TTC549 (cell line): Measurements from ENCODE around the gene CRYM.
"Not testable (repeated sequence)": the region's sequence is repeated elsewhere in the genome, so short reads cannot be mapped to it uniquely, and the experiment has no call there.

Experiments
- FAIRE-seq: peaks from 2 replicates; lab custom pipeline; 2012; peaks lifted over from hg19 to GRCh38; lab: Jason Lieb, UNC

The CRYM gene

GRCh38 chr16:21277927-21278706, at the start of gene CRYM:
CRYM (minus strand) TSS chr16:21278290; CDS start chr16:21278251, 39 bp downstream.
- no peak for FAIRE-seq

GRCh38 chr16:21327046-21327445, 49.0 kb upstream of the CRYM start:
- FAIRE-seq: no peak

GRCh38 chr16:21326459-21326858, 48.4 kb upstream of the CRYM start:
- no peak for FAIRE-seq

GRCh38 chr16:21324267-21324666, 46.2 kb upstream of the CRYM start:
- FAIRE-seq: no peak

GRCh38 chr16:21322251-21322650, 44.2 kb upstream of the CRYM start:
- not testable (repeated sequence) for FAIRE-seq

GRCh38 chr16:21321736-21322135, 43.6 kb upstream of the CRYM start:
- no peak for FAIRE-seq

- FAIRE-seq: no peak
Measured at GRCh38 chr16:21314339-21314738, 36.2 kb upstream of the CRYM start.

- not testable (repeated sequence) for FAIRE-seq
Measured at GRCh38 chr16:21312863-21313372, 34.8 kb upstream of the CRYM start.

- not testable (repeated sequence) for FAIRE-seq
Measured at GRCh38 chr16:21312046-21312445, 34.0 kb upstream of the CRYM start.

- FAIRE-seq: not testable (repeated sequence)
Measured at GRCh38 chr16:21306712-21307111, 28.6 kb upstream of the CRYM start.

GRCh38 chr16:21302898-21303528, 24.9 kb upstream of the CRYM start:
- no peak for FAIRE-seq

GRCh38 chr16:21302454-21302853, 24.4 kb upstream of the CRYM start:
- no peak for FAIRE-seq

- FAIRE-seq: no peak
Measured at GRCh38 chr16:21301895-21302291, 23.8 kb upstream of the CRYM start.

- FAIRE-seq: no peak
Measured at GRCh38 chr16:21301168-21301894, 23.2 kb upstream of the CRYM start.

GRCh38 chr16:21300309-21301167, 22.4 kb upstream of the CRYM start:
- FAIRE-seq: peak; percentile 93

GRCh38 chr16:21289789-21290188, 11.7 kb upstream of the CRYM start:
- not testable (repeated sequence) for FAIRE-seq

- no peak for FAIRE-seq
Measured at GRCh38 chr16:21285314-21285713, 7.2 kb upstream of the CRYM start.

- no peak for FAIRE-seq
Measured at GRCh38 chr16:21284414-21284813, 6.3 kb upstream of the CRYM start.

GRCh38 chr16:21283521-21284289, 5.6 kb upstream of the CRYM start:
- no peak for FAIRE-seq

- FAIRE-seq: no peak
Measured at GRCh38 chr16:21281698-21282389, 3.8 kb upstream of the CRYM start.

GRCh38 chr16:21279501-21279900, 1.4 kb upstream of the CRYM start:
- FAIRE-seq: no peak
